GM12865 (cell line): Measurements from ENCODE around the gene REV1.

Experiments
- DNase-seq: peaks from one replicate; pipeline ENCODE4 v3.0.0; 2010; ENCODE audit warnings: low read depth
- H3K4me3 ChIP-seq: 2 replicates; pipeline ENCODE4 v1.5.1; 2011; ENCODE audit warnings: mild to moderate bottlenecking, low read depth, low read length, control low read depth
- TF ChIP-seq, protein P1 (sequence below): IDR thresholded peaks from 2 replicates; pipeline ENCODE4 v1.5.1; 2011; ENCODE audit warnings: low read length, control low read depth, low read depth, inconsistent platforms; ENCODE audit not compliant: insufficient read depth; ENCODE audit errors: missing control alignments

The REV1 gene

DNA sequence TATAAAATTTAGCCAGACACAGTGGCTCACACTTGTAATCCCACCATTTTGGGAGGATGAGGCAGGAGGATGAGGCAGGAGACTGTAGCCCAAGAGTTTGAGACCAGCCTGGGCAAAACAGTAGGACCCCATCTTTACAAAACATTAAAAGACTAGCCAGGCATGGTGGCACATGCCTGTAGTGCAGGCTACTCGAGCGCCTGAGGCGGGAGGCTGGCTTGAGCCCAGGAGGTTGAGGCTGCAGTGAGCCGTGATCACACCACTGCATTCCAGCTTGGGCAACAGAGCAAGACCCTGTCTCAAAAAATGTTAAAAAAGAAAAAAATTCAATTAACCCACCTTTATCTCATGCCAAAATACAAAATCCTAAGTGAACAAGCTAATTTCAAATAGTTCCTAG lies 4.0 kb downstream of the REV1 start:
- DNase-seq: no peak
- H3K4me3 ChIP-seq: no peak overlapping the region
- TF ChIP-seq, protein P1, sequence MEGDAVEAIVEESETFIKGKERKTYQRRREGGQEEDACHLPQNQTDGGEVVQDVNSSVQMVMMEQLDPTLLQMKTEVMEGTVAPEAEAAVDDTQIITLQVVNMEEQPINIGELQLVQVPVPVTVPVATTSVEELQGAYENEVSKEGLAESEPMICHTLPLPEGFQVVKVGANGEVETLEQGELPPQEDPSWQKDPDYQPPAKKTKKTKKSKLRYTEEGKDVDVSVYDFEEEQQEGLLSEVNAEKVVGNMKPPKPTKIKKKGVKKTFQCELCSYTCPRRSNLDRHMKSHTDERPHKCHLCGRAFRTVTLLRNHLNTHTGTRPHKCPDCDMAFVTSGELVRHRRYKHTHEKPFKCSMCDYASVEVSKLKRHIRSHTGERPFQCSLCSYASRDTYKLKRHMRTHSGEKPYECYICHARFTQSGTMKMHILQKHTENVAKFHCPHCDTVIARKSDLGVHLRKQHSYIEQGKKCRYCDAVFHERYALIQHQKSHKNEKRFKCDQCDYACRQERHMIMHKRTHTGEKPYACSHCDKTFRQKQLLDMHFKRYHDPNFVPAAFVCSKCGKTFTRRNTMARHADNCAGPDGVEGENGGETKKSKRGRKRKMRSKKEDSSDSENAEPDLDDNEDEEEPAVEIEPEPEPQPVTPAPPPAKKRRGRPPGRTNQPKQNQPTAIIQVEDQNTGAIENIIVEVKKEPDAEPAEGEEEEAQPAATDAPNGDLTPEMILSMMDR: no peak

- H3K4me3 ChIP-seq: no peak overlapping the region
- TF ChIP-seq, protein P1: no peak
Measured at GRCh38 chr2:99485411-99485810, 4.4 kb downstream of the REV1 start.

DNA sequence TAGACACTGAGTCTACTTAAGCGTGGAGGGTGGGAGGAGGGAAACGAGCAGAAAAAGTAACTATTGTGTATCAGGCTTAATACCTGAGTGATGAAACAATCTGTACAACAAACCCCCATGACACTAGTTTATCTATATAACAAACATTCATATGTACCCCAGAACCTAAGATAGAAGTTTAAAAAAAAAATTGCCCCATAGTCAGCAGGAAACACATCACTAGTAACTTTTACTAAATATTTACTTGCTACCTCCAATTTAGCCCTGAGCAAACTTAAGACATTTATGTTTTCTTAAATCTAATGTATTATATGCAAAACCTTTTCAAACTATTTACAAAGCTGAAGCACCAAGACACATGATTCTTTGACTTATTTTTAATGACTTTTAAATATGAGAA lies 5.6 kb downstream of the REV1 start:
- TF ChIP-seq, protein P1: no peak
- no peak for DNase-seq

More at GRCh38 chr2:99485411-99485810, 4.4 kb downstream of the REV1 start:
- no peak for DNase-seq

GRCh38 chr2:99481941-99482340 lies 7.9 kb downstream of the REV1 start:
- TF ChIP-seq, protein P1: no peak
- peak; percentile 14 for DNase-seq
- no peak overlapping the region for H3K4me3 ChIP-seq

More for the DNA sequence above, 5.6 kb downstream of the REV1 start:
- no peak overlapping the region for H3K4me3 ChIP-seq

- TF ChIP-seq, protein P1: no peak
- H3K4me3 ChIP-seq: no peak overlapping the region
- DNase-seq: no peak
Measured at GRCh38 chr2:99481527-99481926, 8.3 kb downstream of the REV1 start.

- no peak for DNase-seq
- H3K4me3 ChIP-seq: no peak overlapping the region
- TF ChIP-seq, protein P1: no peak
Measured at GRCh38 chr2:99480390-99480789, 9.4 kb downstream of the REV1 start.

GRCh38 chr2:99478632-99479031 lies 11.2 kb downstream of the REV1 start:
- no peak overlapping the region for H3K4me3 ChIP-seq
- TF ChIP-seq, protein P1: no peak
- DNase-seq: no peak
